IMR-90 (cell line): Measurements from ENCODE around the gene TEX2. TPM values are rescaled to one million over a fixed set of nuclear protein-coding genes. Genes with fewer than 3 reads are reported as not detected.

Source experiments
- ATAC-seq: fragments of 200-7000 bp; cut with Tn5 transposase; 2 replicates; pipeline ENCODE4 v1.9.1; 2020; ENCODE audit warnings: low read depth, mild to moderate bottlenecking, moderate library complexity
- BruUV-seq: library from RNA; stranded (reverse); fragments of 400-500 nt; replicated peaks from 2 replicates; lab custom pipeline; 2021; lab: Mats Ljungman, UMichigan
- CTCF ChIA-PET: fragments of 300-600 bp; formaldehyde crosslinking; extraction: SDS; loops from one replicate; lab custom pipeline; 2021; ENCODE audit warnings: antibody characterized with exemption; lab: Yijun Ruan, JAX
- POLR2A ChIA-PET: fragments of 300-600 bp; sonication (Branson Sonifier 250); formaldehyde crosslinking; loops from one replicate; lab custom pipeline; 2022; ENCODE audit warnings: antibody characterized with exemption; ENCODE audit not compliant: unreplicated experiment; lab: Charles Lee
- DNase-seq: peaks from one replicate; pipeline ENCODE4 v3.0.0; 2013
- H2AFZ ChIP-seq: replicated peaks from 2 replicates; pipeline ENCODE3; 2013; ENCODE audit warnings: low read length, mild to moderate bottlenecking; ENCODE audit not compliant: poor library complexity
- H2AK5ac ChIP-seq: 2 replicates; pipeline ENCODE4 v1.6.1; 2013; ENCODE audit warnings: low read depth, low read length, inconsistent platforms
- H2AK9ac ChIP-seq: replicated peaks from 2 replicates; pipeline ENCODE3; 2013; ENCODE audit warnings: mild to moderate bottlenecking, low read depth, low read length, moderate library complexity; ENCODE audit not compliant: poor library complexity
- H2BK120ac ChIP-seq: 2 replicates; pipeline ENCODE4 v1.6.1; 2013; ENCODE audit warnings: low read depth, low read length, inconsistent platforms
- H2BK15ac ChIP-seq: 3 replicates; pipeline ENCODE4 v1.6.1; 2013; ENCODE audit warnings: low read depth, low read length, inconsistent platforms
- H2BK20ac ChIP-seq: 2 replicates; pipeline ENCODE4 v1.6.1; 2013; ENCODE audit warnings: low read depth, mild to moderate bottlenecking, inconsistent platforms, low read length, moderate library complexity
- H2BK5ac ChIP-seq: 2 replicates; pipeline ENCODE4 v1.6.1; 2013; ENCODE audit warnings: mild to moderate bottlenecking, low read depth, low read length, inconsistent platforms; ENCODE audit not compliant: poor library complexity, severe bottlenecking
- H3K14ac ChIP-seq: replicated peaks from 2 replicates; pipeline ENCODE4 v1.6.1; 2013; ENCODE audit warnings: low read depth, low read length, inconsistent platforms
- H3K18ac ChIP-seq: 2 replicates; pipeline ENCODE4 v1.6.1; 2013; ENCODE audit warnings: low read depth, low read length, control low read depth
- H3K23ac ChIP-seq: 2 replicates; pipeline ENCODE4 v1.6.1; 2013; ENCODE audit warnings: low read depth, low read length, inconsistent platforms
- H3K27ac ChIP-seq: 2 replicates; pipeline ENCODE4 v1.5.1; 2013; ENCODE audit warnings: mild to moderate bottlenecking, control low read depth, low read length; ENCODE audit not compliant: insufficient read depth
- H3K27me3 ChIP-seq: 2 replicates; pipeline ENCODE4 v1.6.1; 2013; ENCODE audit warnings: low read length; ENCODE audit not compliant: control insufficient read depth, insufficient read depth
- H3K36me3 ChIP-seq: 2 replicates; pipeline ENCODE4 v1.6.1; 2013; ENCODE audit warnings: low read length, mixed read lengths; ENCODE audit not compliant: control insufficient read depth, insufficient read depth
- H3K4ac ChIP-seq: 2 replicates; pipeline ENCODE4 v1.6.1; 2013; ENCODE audit warnings: low read depth, low read length, inconsistent platforms
- H3K4me1 ChIP-seq: 2 replicates; pipeline ENCODE4 v1.6.1; 2013; ENCODE audit warnings: low read length, mixed read lengths; ENCODE audit not compliant: control insufficient read depth, insufficient read depth
- H3K4me2 ChIP-seq: 2 replicates; pipeline ENCODE4 v1.6.1; 2013; ENCODE audit warnings: low read depth, mild to moderate bottlenecking, control low read depth, low read length, moderate library complexity
- H3K4me3 ChIP-seq: 2 replicates; pipeline ENCODE4 v1.5.1; 2013; ENCODE audit warnings: low read depth, mild to moderate bottlenecking, control low read depth, low read length, moderate library complexity; ENCODE audit not compliant: insufficient read depth
- H3K56ac ChIP-seq: 2 replicates; pipeline ENCODE4 v1.6.1; 2013; ENCODE audit warnings: low read length, inconsistent platforms; ENCODE audit not compliant: insufficient read depth; ENCODE audit errors: extremely low read depth
- H3K79me1 ChIP-seq, 2 experiments: 2 replicates each; pipeline ENCODE4 v1.6.1; 2013; ENCODE audit warnings: low read length in 2 of 2, inconsistent platforms in 1 of 2, low read depth in 1 of 2
- H3K9ac ChIP-seq: 2 replicates; pipeline ENCODE4 v1.6.1; 2013; ENCODE audit warnings: low read depth, low read length, control low read depth
- H3K9me1 ChIP-seq: 2 replicates; pipeline ENCODE4 v1.6.1; 2013; ENCODE audit warnings: low read length, inconsistent platforms; ENCODE audit not compliant: insufficient read depth
- H3K9me3 ChIP-seq: 2 replicates; pipeline ENCODE4 v1.6.1; 2013; ENCODE audit warnings: low read length; ENCODE audit not compliant: control insufficient read depth, insufficient read depth
- H4K20me1 ChIP-seq: 2 replicates; pipeline ENCODE4 v1.6.1; 2013; ENCODE audit warnings: low read length, inconsistent platforms; ENCODE audit not compliant: insufficient read depth
- H4K5ac ChIP-seq: 2 replicates; pipeline ENCODE4 v1.6.1; 2013; ENCODE audit warnings: mild to moderate bottlenecking, low read depth, low read length, control low read depth
- H4K8ac ChIP-seq, 2 experiments: 2 replicates each; pipeline ENCODE4 v1.6.1; 2013; ENCODE audit warnings: low read depth in 2 of 2, low read length in 2 of 2, control low read depth in 1 of 2, inconsistent platforms in 1 of 2
- H4K91ac ChIP-seq: 2 replicates; pipeline ENCODE4 v1.6.1; 2013; ENCODE audit warnings: low read depth, low read length, inconsistent platforms; ENCODE audit not compliant: insufficient read depth
- BHLHE40 ChIP-seq: fragments of 150-350 bp; IDR thresholded peaks from 2 replicates; pipeline ENCODE4 v1.6.1; 2016; ENCODE audit warnings: mild to moderate bottlenecking, low read depth, low read length
- CEBPB ChIP-seq: IDR thresholded peaks from 2 replicates; pipeline ENCODE4 v1.6.1; 2012; ENCODE audit warnings: low read depth, low read length, improper control_type of control experiment
- CHD1 ChIP-seq: IDR thresholded peaks from 2 replicates; pipeline ENCODE4 v1.6.1; 2012; ENCODE audit warnings: low read depth, low read length, improper control_type of control experiment
- FOS ChIP-seq: fragments of 150-350 bp; IDR thresholded peaks from 2 replicates; pipeline ENCODE4 v1.6.1; 2016; ENCODE audit warnings: low read depth, low read length
- MXI1 ChIP-seq: IDR thresholded peaks from 2 replicates; pipeline ENCODE4 v1.6.1; 2012; ENCODE audit warnings: low read depth, mild to moderate bottlenecking, low read length, moderate library complexity, borderline replicate concordance
- NFE2L2 ChIP-seq: fragments of 150-350 bp; IDR thresholded peaks from 2 replicates; pipeline ENCODE4 v1.6.1; 2016; ENCODE audit warnings: low read depth, mild to moderate bottlenecking, low read length
- POLR2A ChIP-seq: IDR thresholded peaks from 2 replicates; pipeline ENCODE4 v1.6.1; 2012; ENCODE audit warnings: mild to moderate bottlenecking, low read depth, low read length
- RAD21 ChIP-seq: IDR thresholded peaks from 2 replicates; pipeline ENCODE4 v1.6.1; 2012; ENCODE audit warnings: low read length, improper control_type of control experiment
- RCOR1 ChIP-seq: IDR thresholded peaks from 2 replicates; pipeline ENCODE4 v1.6.1; 2012; ENCODE audit warnings: mild to moderate bottlenecking, low read length, improper control_type of control experiment; ENCODE audit not compliant: insufficient replicate concordance
- RFX5 ChIP-seq: IDR thresholded peaks from 2 replicates; pipeline ENCODE4 v1.8.0; 2012; ENCODE audit warnings: low read depth, mild to moderate bottlenecking, low read length, moderate library complexity
- WGBS, 2 experiments: methylation state at CpG; one replicate each; pipeline versions ENCODE4 v1.1.5 to v1.1.7; 2013; ENCODE audit warnings: missing lambda C conversion rate in 2 of 2; ENCODE audit not compliant: insufficient read length in 1 of 2; ENCODE audit errors: extremely low coverage in 2 of 2; 5-methylcytosine and 5-hydroxymethylcytosine counted together
- dilution Hi-C: fragments of 300-500 bp; cut with HindIII; formaldehyde crosslinking; loops from one replicate; pipeline ENCODE4 v1.14.3; 2018; ENCODE audit warnings: low sequenced_read_pairs; ENCODE audit not compliant: unreplicated experiment
- in situ Hi-C: fragments of 300-500 bp; cut with MboI; formaldehyde crosslinking; loops from 3 replicates; pipeline ENCODE4 v1.14.3; 2019; ENCODE audit warnings: low sequenced_read_pairs, inconsistent platforms, mixed read lengths
- intact Hi-C: fragments of 100-400 bp; cut with micrococcal nuclease; formaldehyde crosslinking; loops from 2 replicates; pipeline ENCODE4 v1.10.0; 2022
- polyA plus RNA-seq, 3 experiments: library from polyadenylated mRNA; depleted of rRNA; stranded (reverse); fragments of >200 nt; gene quantifications; 2 replicates each; pipeline ENCODE4 v1.2.3, GENCODE V29; 2012; ENCODE audit warnings: low replicate concordance in 1 of 3
- total RNA-seq: library from RNA; depleted of rRNA; stranded (reverse); fragments of >200 nt; gene quantifications from 2 replicates; pipeline ENCODE4 v1.2.3, GENCODE V29; 2012
- TF ChIP-seq, protein P1 (sequence below): fragments of 150-350 bp; IDR thresholded peaks from 2 replicates; pipeline ENCODE4 v1.6.1; 2016; ENCODE audit warnings: low read depth, mild to moderate bottlenecking, low read length, moderate library complexity, borderline replicate concordance
- TF ChIP-seq, protein P2 (sequence below): fragments of 150-350 bp; IDR thresholded peaks from 2 replicates; pipeline ENCODE4 v1.6.1; 2017; ENCODE audit warnings: mild to moderate bottlenecking, antibody characterized with exemption, low read length, low read depth
- TF ChIP-seq, protein P3 (sequence below): conservative IDR thresholded peaks from 2 replicates; pipeline ENCODE4 v1.5.1; 2012; ENCODE audit warnings: mild to moderate bottlenecking, low read depth, low read length, improper control_type of control experiment

The TEX2 gene
- total and polyA plus RNA-seq, 2 of the 4 experiments (the other 2 are of a cell fraction): 18.2 to 21.9 TPM

DNA sequence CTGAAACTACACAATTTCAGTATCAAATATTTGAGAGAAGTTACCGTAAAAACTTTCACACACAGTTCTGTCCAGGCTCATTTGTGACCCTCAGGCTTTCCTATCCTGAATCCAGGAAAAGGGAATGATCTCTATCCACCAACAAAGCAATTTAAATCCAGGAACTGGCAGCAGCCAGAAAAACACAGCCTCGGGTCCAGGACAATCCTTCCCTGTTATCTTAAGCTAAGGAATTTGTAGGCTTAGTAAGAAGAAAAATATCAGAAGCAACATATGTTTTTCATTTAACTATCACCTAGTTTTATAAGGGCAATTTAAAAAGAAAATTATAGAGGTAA is 47.1 kb downstream of the TEX2 start:
- ChIA-PET POLR2A (no interaction called here), CTCF (interaction anchor here (1.0 to 1.2 kb wide), 4 partner anchors 15 to 28 kb away, joined by 3 to 4 read pairs (median 3); no protein-coding TSS in a partner anchor)
- Histone ChIP-seq H4K5ac (peak overlapping the region; percentile 79; the same call in 1 of the 2 replicates), H3K79me1 (peaks cover 32 to 64% of the 10 kb centered on the region in 2 experiments), H3K23ac (peak overlapping the region; percentile 88; the same call in 1 of the 2 replicates), H3K27ac (peak overlapping the region; percentile 64; the same call in 1 of the 2 replicates), H2AK5ac (peak overlapping the region; percentile 17; the same call in 1 of the 2 replicates), H3K14ac (peak overlapping the region; percentile 88), H4K8ac (peak overlapping the region; percentile 60 to 84; a peak in 3 of 4 replicates), H3K56ac (no peak overlapping the region), H2BK15ac (no peak overlapping the region), H2BK5ac (peak overlapping the region; percentile 91), H2BK120ac (peak overlapping the region; percentile 73), H3K4me3 (no peak overlapping the region), H3K18ac (peak overlapping the region; percentile 51; the same call in 1 of the 2 replicates), H3K4me2 (peak overlapping the region; percentile 63; the same call in 1 of the 2 replicates), H2AFZ (no peak overlapping the region), H3K36me3 (peaks cover 8% of the 10 kb centered on the region; the same call in 1 of the 2 replicates), H4K20me1 (no peaks in the 10 kb centered on the region; the same call in 1 of the 2 replicates), H2BK20ac (peak overlapping the region; percentile 36; the same call in 1 of the 2 replicates), H4K91ac (peak overlapping the region; percentile 31; the same call in 1 of the 2 replicates), H3K9ac (peak overlapping the region; percentile 55; the same call in 1 of the 2 replicates), H3K9me1 (peaks cover 26% of the 10 kb centered on the region), H3K4me1 (peaks cover 36% of the 10 kb centered on the region), H3K9me3 (no peaks in the 10 kb centered on the region), H2AK9ac (no peak overlapping the region), H3K27me3 (no peaks in the 10 kb centered on the region), H3K4ac (peak overlapping the region; percentile 56; the same call in 1 of the 2 replicates)
- in situ Hi-C loops (no loop called here), intact Hi-C loops (no loop called here), dilution Hi-C loops (no loop called here)
- DNase-seq: peak; percentile 69
- WGBS, 2 experiments: no CpG with 5 or more reads among the region's 2 CpGs
- peak; percentile 51 for ATAC-seq
- BruUV-seq: no TSS peak
- TF ChIP-seq, protein P1, sequence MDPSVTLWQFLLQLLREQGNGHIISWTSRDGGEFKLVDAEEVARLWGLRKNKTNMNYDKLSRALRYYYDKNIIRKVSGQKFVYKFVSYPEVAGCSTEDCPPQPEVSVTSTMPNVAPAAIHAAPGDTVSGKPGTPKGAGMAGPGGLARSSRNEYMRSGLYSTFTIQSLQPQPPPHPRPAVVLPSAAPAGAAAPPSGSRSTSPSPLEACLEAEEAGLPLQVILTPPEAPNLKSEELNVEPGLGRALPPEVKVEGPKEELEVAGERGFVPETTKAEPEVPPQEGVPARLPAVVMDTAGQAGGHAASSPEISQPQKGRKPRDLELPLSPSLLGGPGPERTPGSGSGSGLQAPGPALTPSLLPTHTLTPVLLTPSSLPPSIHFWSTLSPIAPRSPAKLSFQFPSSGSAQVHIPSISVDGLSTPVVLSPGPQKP: no peak
- TF ChIP-seq FOS (no peak), RFX5 (no peak), NFE2L2 (no peak), RAD21 (no peak), BHLHE40 (no peak), RCOR1 (no peak), CHD1 (no peak), CEBPB (no peak), POLR2A (no peak), MXI1 (no peak)
- TF ChIP-seq, protein P2, sequence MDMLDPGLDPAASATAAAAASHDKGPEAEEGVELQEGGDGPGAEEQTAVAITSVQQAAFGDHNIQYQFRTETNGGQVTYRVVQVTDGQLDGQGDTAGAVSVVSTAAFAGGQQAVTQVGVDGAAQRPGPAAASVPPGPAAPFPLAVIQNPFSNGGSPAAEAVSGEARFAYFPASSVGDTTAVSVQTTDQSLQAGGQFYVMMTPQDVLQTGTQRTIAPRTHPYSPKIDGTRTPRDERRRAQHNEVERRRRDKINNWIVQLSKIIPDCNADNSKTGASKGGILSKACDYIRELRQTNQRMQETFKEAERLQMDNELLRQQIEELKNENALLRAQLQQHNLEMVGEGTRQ: no peak
- TF ChIP-seq, protein P3, sequence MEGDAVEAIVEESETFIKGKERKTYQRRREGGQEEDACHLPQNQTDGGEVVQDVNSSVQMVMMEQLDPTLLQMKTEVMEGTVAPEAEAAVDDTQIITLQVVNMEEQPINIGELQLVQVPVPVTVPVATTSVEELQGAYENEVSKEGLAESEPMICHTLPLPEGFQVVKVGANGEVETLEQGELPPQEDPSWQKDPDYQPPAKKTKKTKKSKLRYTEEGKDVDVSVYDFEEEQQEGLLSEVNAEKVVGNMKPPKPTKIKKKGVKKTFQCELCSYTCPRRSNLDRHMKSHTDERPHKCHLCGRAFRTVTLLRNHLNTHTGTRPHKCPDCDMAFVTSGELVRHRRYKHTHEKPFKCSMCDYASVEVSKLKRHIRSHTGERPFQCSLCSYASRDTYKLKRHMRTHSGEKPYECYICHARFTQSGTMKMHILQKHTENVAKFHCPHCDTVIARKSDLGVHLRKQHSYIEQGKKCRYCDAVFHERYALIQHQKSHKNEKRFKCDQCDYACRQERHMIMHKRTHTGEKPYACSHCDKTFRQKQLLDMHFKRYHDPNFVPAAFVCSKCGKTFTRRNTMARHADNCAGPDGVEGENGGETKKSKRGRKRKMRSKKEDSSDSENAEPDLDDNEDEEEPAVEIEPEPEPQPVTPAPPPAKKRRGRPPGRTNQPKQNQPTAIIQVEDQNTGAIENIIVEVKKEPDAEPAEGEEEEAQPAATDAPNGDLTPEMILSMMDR: no peak
